ENCODE measurements around the gene AFG1L.

- TF ChIP-seq, protein P1, sequence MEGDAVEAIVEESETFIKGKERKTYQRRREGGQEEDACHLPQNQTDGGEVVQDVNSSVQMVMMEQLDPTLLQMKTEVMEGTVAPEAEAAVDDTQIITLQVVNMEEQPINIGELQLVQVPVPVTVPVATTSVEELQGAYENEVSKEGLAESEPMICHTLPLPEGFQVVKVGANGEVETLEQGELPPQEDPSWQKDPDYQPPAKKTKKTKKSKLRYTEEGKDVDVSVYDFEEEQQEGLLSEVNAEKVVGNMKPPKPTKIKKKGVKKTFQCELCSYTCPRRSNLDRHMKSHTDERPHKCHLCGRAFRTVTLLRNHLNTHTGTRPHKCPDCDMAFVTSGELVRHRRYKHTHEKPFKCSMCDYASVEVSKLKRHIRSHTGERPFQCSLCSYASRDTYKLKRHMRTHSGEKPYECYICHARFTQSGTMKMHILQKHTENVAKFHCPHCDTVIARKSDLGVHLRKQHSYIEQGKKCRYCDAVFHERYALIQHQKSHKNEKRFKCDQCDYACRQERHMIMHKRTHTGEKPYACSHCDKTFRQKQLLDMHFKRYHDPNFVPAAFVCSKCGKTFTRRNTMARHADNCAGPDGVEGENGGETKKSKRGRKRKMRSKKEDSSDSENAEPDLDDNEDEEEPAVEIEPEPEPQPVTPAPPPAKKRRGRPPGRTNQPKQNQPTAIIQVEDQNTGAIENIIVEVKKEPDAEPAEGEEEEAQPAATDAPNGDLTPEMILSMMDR (conservative IDR thresholded peaks at IDR 0.05; ENCODE audit: low read depth in 2 of 2), result no peak
- TF ChIP-seq POLR2AphosphoS5 (IDR thresholded peaks at IDR 0.05; ENCODE audit: low read depth) (no peak), EZH2 (IDR thresholded peaks at IDR 0.05; ENCODE audit: low read depth, unreplicated experiment) (no peak), CREB1 (CRISPR knock-in tag; IDR thresholded peaks at IDR 0.05; ENCODE audit: low read depth) (no peak)
Observed at GRCh38 chr6:108380876-108381275, 86.0 kb downstream of the AFG1L start.

Data from GM23338 (cell line).